OCI-LY7 (cell line): ENCODE results near the gene ZIC5. TPM values are rescaled to one million over a fixed set of nuclear protein-coding genes. Genes with fewer than 3 reads are reported as not detected.

Source experiments
- BruUV-seq: library from RNA; stranded (reverse); fragments of 400-500 nt; replicated peaks from 2 replicates; lab custom pipeline; 2021; lab: Mats Ljungman, UMichigan
- CTCF ChIA-PET: fragments of 300-600 bp; sonication (Branson Sonifier 250); formaldehyde crosslinking; loops from one replicate; lab custom pipeline; 2022; ENCODE audit warnings: antibody characterized with exemption; ENCODE audit not compliant: unreplicated experiment; lab: Charles Lee
- POLR2A ChIA-PET: fragments of 300-600 bp; sonication (Branson Sonifier 250); formaldehyde crosslinking; loops from one replicate; lab custom pipeline; 2022; ENCODE audit warnings: antibody characterized with exemption; lab: Charles Lee
- DNase-seq: peaks from one replicate; pipeline ENCODE4 v3.0.0-alpha.2; 2015; ENCODE audit warnings: low spot score
- H2AFZ ChIP-seq: fragments of 200-600 bp; sonication (generic), shearing (Covaris generic); 2 replicates; pipeline ENCODE4 v1.6.1; 2014; ENCODE audit warnings: mild to moderate bottlenecking, antibody characterized with exemption, low read length, moderate library complexity
- H3K27ac ChIP-seq: fragments of 200-600 bp; sonication (generic); 2 replicates; pipeline ENCODE4 v1.5.1; 2014; ENCODE audit warnings: mixed run types, low read depth, mild to moderate bottlenecking, moderate library complexity, low read length, inconsistent platforms; ENCODE audit not compliant: poor library complexity, severe bottlenecking
- H3K36me3 ChIP-seq: fragments of 200-600 bp; sonication (generic); 2 replicates; pipeline ENCODE4 v1.6.1; 2014; ENCODE audit warnings: mild to moderate bottlenecking, antibody characterized with exemption, low read length, moderate library complexity, mixed read lengths; ENCODE audit not compliant: insufficient read depth
- H3K4me1 ChIP-seq: fragments of 200-600 bp; sonication (generic); 2 replicates; pipeline ENCODE4 v1.5.1; 2014; ENCODE audit warnings: mild to moderate bottlenecking, low read length; ENCODE audit not compliant: insufficient read depth, poor library complexity, severe bottlenecking
- H3K4me2 ChIP-seq: fragments of 200-600 bp; sonication (generic); 2 replicates; pipeline ENCODE4 v1.6.1; 2014; ENCODE audit warnings: mild to moderate bottlenecking, low read length
- H3K4me3 ChIP-seq: fragments of 200-600 bp; sonication (generic); 2 replicates; pipeline ENCODE4 v1.5.1; 2014; ENCODE audit warnings: mild to moderate bottlenecking, low read depth, low read length; ENCODE audit not compliant: poor library complexity, severe bottlenecking
- H3K79me2 ChIP-seq: fragments of 200-600 bp; sonication (generic); 2 replicates; pipeline ENCODE4 v1.6.1; 2016; ENCODE audit warnings: low read depth, mild to moderate bottlenecking, low read length, moderate library complexity, mixed read lengths; ENCODE audit not compliant: insufficient read depth
- H3K9me2 ChIP-seq: fragments of 200-600 bp; sonication (generic); 2 replicates; pipeline ENCODE4 v1.6.1; 2016; ENCODE audit warnings: mild to moderate bottlenecking, low read length, mixed read lengths; ENCODE audit not compliant: insufficient read depth
- H3K9me3 ChIP-seq: fragments of 200-600 bp; sonication (generic); 2 replicates; pipeline ENCODE4 v1.6.1; 2014; ENCODE audit warnings: mild to moderate bottlenecking, mixed run types, low read length, mixed read lengths
- H4K20me1 ChIP-seq: fragments of 200-600 bp; sonication (generic); 2 replicates; pipeline ENCODE4 v1.6.1; 2014; ENCODE audit warnings: mild to moderate bottlenecking, antibody characterized with exemption, low read length, moderate library complexity, mixed read lengths; ENCODE audit not compliant: insufficient read depth
- EZH2phosphoT487 ChIP-seq: fragments of 200-600 bp; sonication (generic); IDR thresholded peaks from 2 replicates; pipeline ENCODE4 v1.6.1; 2018; ENCODE audit warnings: low read depth, borderline replicate concordance, mild to moderate bottlenecking, mixed run types, antibody characterized with exemption, low read length, moderate library complexity, mixed read lengths
- intact Hi-C: fragments of 100-400 bp; cut with micrococcal nuclease; formaldehyde crosslinking; loops from one replicate; pipeline ENCODE4 v1.10.0; 2022; ENCODE audit not compliant: unreplicated experiment
- total RNA-seq, 2 experiments: library from RNA; depleted of rRNA in 1 of 2; stranded (reverse); fragments of >200 nt in 1 of 2; shearing (Covaris generic) in 1 of 2; gene quantifications; 2 replicates each; pipeline ENCODE4 v1.2.3, GENCODE V29; 2014 to 2022
- TF ChIP-seq, protein P1 (sequence below): fragments of 200-600 bp; sonication (generic); conservative IDR thresholded peaks from 2 replicates; pipeline ENCODE4 v1.5.1; 2014; ENCODE audit warnings: mild to moderate bottlenecking, antibody characterized with exemption, low read length, moderate library complexity, mixed read lengths

Gene ZIC5
- total RNA-seq, 2 experiments from 2014 or later: not detected

DNA sequence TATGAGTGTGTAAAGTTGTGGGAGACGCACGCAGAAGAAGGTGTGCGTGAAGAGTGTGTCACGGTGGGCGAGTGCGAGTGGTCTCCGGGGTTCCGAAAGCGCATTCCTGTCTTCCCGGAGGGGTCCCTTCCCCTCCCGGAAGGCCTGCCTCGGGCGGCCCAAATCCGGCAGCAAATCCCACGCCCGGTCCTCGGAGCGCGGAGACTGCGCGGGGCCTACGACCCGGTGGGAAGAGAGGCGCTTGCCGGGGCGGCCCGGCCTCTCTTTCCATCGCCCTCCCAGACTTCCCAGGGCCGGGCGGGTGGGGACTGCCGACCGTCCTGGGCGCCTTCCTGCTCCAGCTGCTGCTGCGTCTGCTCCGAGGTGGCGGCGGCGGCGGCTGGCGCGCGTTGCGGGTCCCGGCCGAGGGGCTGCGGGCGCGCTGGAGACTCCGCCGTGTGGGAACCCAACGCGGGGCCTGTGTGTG, 2.1 kb downstream of the ZIC5 start:
- Histone ChIP-seq H2AFZ (no peak overlapping the region), H3K27ac (no peak overlapping the region), H4K20me1 (no peaks in the 10 kb centered on the region), H3K9me2 (no peaks in the 10 kb centered on the region), H3K79me2 (no peaks in the 10 kb centered on the region), H3K4me2 (no peak overlapping the region), H3K36me3 (no peaks in the 10 kb centered on the region), H3K9me3 (no peaks in the 10 kb centered on the region), H3K4me3 (no peak overlapping the region), H3K4me1 (no peaks in the 10 kb centered on the region)
- no TSS peak for BruUV-seq
- ChIA-PET POLR2A (no interaction called here), CTCF (no interaction called here)
- intact Hi-C loops: no loop called here
- no peak for TF ChIP-seq EZH2phosphoT487
- TF ChIP-seq, protein P1, sequence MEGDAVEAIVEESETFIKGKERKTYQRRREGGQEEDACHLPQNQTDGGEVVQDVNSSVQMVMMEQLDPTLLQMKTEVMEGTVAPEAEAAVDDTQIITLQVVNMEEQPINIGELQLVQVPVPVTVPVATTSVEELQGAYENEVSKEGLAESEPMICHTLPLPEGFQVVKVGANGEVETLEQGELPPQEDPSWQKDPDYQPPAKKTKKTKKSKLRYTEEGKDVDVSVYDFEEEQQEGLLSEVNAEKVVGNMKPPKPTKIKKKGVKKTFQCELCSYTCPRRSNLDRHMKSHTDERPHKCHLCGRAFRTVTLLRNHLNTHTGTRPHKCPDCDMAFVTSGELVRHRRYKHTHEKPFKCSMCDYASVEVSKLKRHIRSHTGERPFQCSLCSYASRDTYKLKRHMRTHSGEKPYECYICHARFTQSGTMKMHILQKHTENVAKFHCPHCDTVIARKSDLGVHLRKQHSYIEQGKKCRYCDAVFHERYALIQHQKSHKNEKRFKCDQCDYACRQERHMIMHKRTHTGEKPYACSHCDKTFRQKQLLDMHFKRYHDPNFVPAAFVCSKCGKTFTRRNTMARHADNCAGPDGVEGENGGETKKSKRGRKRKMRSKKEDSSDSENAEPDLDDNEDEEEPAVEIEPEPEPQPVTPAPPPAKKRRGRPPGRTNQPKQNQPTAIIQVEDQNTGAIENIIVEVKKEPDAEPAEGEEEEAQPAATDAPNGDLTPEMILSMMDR: no peak
- DNase-seq: no peak

DNA sequence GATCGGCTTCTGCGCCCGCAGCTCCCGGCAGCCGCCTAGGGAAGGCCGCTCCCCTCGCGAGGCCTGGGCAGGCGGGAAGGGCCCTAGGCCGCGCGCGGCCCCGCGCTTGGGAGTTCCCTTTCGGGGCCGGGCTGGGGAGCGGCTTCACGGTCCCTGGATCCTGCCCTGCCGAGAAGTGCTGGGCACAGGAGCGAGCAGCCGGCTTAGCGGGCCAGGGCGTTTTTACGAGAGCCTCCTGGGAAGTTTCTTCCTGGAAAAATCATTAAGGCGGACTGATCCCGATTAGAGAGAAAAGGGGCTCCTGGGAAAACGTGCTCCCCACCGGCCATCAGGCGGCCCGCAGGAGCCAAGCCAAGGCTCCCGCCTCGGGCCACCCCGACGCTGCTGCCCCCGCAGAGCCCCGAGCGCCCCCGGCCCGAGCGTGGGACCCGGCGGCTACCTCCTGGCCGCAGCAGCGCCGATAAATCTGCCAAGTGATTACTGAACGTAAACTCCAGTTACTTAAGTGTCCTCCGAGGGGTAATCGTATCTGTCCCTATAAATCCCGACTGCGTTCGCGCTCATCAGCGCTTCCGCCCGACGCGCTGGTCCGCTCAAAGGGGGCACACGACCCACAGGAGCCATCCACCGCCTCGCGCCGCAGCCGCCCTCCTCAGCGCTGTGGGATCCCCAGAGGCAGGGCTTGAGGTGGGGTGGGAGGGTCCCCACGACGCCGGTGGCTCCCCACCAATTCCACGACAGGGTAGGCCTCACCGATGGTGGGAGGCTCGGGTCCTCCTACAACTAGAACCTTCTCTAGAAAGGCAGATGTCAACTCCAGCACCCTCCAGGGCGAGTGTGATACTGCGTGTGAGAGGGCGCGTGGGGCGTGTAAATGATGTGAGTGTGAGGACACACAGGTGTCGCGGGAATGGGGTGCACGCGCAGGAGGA, 2.8 kb downstream of the ZIC5 start:
- Histone ChIP-seq H3K79me2 (no peaks in the 10 kb centered on the region), H3K27ac (no peak overlapping the region), H2AFZ (no peak overlapping the region), H3K9me2 (no peaks in the 10 kb centered on the region), H4K20me1 (no peaks in the 10 kb centered on the region), H3K9me3 (no peaks in the 10 kb centered on the region), H3K4me1 (no peaks in the 10 kb centered on the region), H3K36me3 (no peaks in the 10 kb centered on the region), H3K4me3 (no peak overlapping the region), H3K4me2 (no peak overlapping the region)
- POLR2A ChIA-PET: no interaction called here
- BruUV-seq: no TSS peak
- CTCF ChIA-PET: no interaction called here
- TF ChIP-seq, protein P1: no peak
- no peak for TF ChIP-seq EZH2phosphoT487
- intact Hi-C loops: no loop called here
- DNase-seq: no peak

DNA sequence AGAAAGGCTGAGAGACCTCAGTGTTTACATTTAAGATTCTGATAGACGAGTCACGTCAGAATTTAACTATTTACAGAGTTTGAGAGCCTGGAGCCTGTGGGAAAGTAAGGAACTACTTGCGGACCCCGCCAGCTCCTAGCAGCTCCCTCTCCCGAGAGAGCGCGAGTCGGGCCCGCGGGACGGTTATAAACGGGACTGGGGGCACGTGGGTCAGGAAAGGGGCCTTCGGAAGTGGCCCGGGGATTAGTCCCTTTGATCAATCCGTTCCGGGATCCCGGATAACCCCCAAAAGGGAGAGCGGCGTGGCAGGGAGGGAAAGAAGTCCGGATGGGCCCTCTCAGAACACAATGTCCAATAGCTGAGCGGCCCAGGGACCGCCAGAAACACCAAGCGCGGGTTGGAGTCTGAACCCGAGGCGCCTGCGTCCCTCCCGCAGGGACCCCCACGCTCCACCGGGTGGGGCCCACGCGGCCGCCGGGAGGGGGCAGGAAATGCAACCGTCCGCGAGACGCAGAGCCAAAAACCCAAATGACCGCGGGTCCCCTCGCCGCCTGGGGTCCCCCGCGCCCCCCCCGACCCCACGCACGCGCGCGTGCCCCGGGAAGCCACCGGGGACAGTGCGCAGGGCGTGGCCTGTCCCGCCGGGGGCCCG, 3.6 kb downstream of the ZIC5 start:
- no peak overlapping the region for H3K27ac ChIP-seq
- no peak overlapping the region for H3K4me3 ChIP-seq
- no peaks in the 10 kb centered on the region for H4K20me1 ChIP-seq
- no peaks in the 10 kb centered on the region for H3K36me3 ChIP-seq
- no peaks in the 10 kb centered on the region for H3K9me3 ChIP-seq
- no peak for TF ChIP-seq EZH2phosphoT487
- TF ChIP-seq, protein P1: no peak
- H2AFZ ChIP-seq: no peak overlapping the region
- POLR2A ChIA-PET: no interaction called here
- no peak overlapping the region for H3K4me2 ChIP-seq
- no peaks in the 10 kb centered on the region for H3K79me2 ChIP-seq
- CTCF ChIA-PET: no interaction called here
- H3K9me2 ChIP-seq: no peaks in the 10 kb centered on the region
- BruUV-seq: no TSS peak
- intact Hi-C loops: no loop called here
- H3K4me1 ChIP-seq: no peaks in the 10 kb centered on the region
- no peak for DNase-seq
